Measurements from ENCODE around the gene AMFR. TPM values are rescaled to one million over a fixed set of nuclear protein-coding genes. Genes with fewer than 3 reads are reported as not detected.

Gene AMFR
- total and polyA plus RNA-seq, 3 donors from 2014 or later, result 258 to 337 (median 287) TPM

GRCh38 chr16:56413381-56413780, 12.0 kb downstream of the AMFR start:
- no peaks in the 10 kb centered on the region for H3K27me3 ChIP-seq
- no peaks in the 10 kb centered on the region for H3K36me3 ChIP-seq (ENCODE audit: low read depth, missing control alignments)
- H3K4me3 ChIP-seq, result no peak overlapping the region
- DNase-seq, result no peak
- 77 to 87% methylated on average over 5 of the region's 5 CpGs for WGBS, 2 donors
- TF ChIP-seq POLR2A (IDR thresholded peaks at IDR 0.05), result no peak
- TF ChIP-seq CTCF (IDR thresholded peaks at IDR 0.05), result no peak
- no peak overlapping the region for H3K27ac ChIP-seq
- no peaks in the 10 kb centered on the region for H3K4me1 ChIP-seq
- H3K9me3 ChIP-seq, result no peaks in the 10 kb centered on the region
- intact Hi-C loops (cut with DNase I; ENCODE audit: low total_unique reads), result no loop called here

- Histone ChIP-seq H3K4me3 (no peak overlapping the region), H3K27ac (no peak overlapping the region), H3K9me3 (no peaks in the 10 kb centered on the region), H3K36me3 (ENCODE audit: low read depth, missing control alignments) (no peaks in the 10 kb centered on the region), H3K27me3 (no peaks in the 10 kb centered on the region), H3K4me1 (no peaks in the 10 kb centered on the region)
- no peak for TF ChIP-seq POLR2A (IDR thresholded peaks at IDR 0.05)
- TF ChIP-seq CTCF (IDR thresholded peaks at IDR 0.05), result no peak
- DNase-seq, result no peak
- intact Hi-C loops (cut with DNase I; ENCODE audit: low total_unique reads), result no loop called here
- 68 to 75% methylated on average over 2 of the region's 2 CpGs for WGBS, 2 donors
Measured at GRCh38 chr16:56411624-56412023, 13.7 kb downstream of the AMFR start.

GRCh38 chr16:56411123-56411522, 14.2 kb downstream of the AMFR start:
- H3K4me1 ChIP-seq, result no peaks in the 10 kb centered on the region
- TF ChIP-seq CTCF (IDR thresholded peaks at IDR 0.05) (no peak), POLR2A (IDR thresholded peaks at IDR 0.05) (no peak)
- no peak overlapping the region for H3K4me3 ChIP-seq
- WGBS, 2 donors, result 74 to 83% methylated on average over 5 of the region's 5 CpGs
- H3K9me3 ChIP-seq, result no peaks in the 10 kb centered on the region
- intact Hi-C loops (cut with DNase I; ENCODE audit: low total_unique reads), result no loop called here
- H3K27ac ChIP-seq, result no peak overlapping the region
- no peaks in the 10 kb centered on the region for H3K27me3 ChIP-seq
- DNase-seq, result no peak
- H3K36me3 ChIP-seq (ENCODE audit: low read depth, missing control alignments), result no peaks in the 10 kb centered on the region

GRCh38 chr16:56409195-56409594, 16.1 kb downstream of the AMFR start:
- no peak for TF ChIP-seq CTCF (IDR thresholded peaks at IDR 0.05)
- no peak for TF ChIP-seq POLR2A (IDR thresholded peaks at IDR 0.05)
- H3K36me3 ChIP-seq (ENCODE audit: low read depth, missing control alignments), result no peaks in the 10 kb centered on the region
- no peaks in the 10 kb centered on the region for H3K9me3 ChIP-seq

GRCh38 chr16:56408379-56409098, 16.8 kb downstream of the AMFR start:
- WGBS, 2 donors, result 81 to 88% methylated on average over 7 of the region's 7 CpGs
- intact Hi-C loops (cut with DNase I; ENCODE audit: low total_unique reads), result no loop called here

More at GRCh38 chr16:56409195-56409594, 16.1 kb downstream of the AMFR start:
- H3K4me3 ChIP-seq, result no peak overlapping the region
- 91 to 95% methylated on average over 4 of the region's 4 CpGs for WGBS, 2 donors
- no peak for DNase-seq
- H3K27ac ChIP-seq, result no peak overlapping the region
- intact Hi-C loops (cut with DNase I; ENCODE audit: low total_unique reads), result no loop called here
- no peaks in the 10 kb centered on the region for H3K27me3 ChIP-seq
- H3K4me1 ChIP-seq, result no peaks in the 10 kb centered on the region

More at GRCh38 chr16:56408379-56409098, 16.8 kb downstream of the AMFR start:
- H3K27me3 ChIP-seq, result no peaks in the 10 kb centered on the region
- H3K9me3 ChIP-seq, result no peaks in the 10 kb centered on the region
- H3K4me3 ChIP-seq, result no peak overlapping the region
- DNase-seq, result no peak
- no peak overlapping the region for H3K27ac ChIP-seq
- H3K4me1 ChIP-seq, result no peaks in the 10 kb centered on the region
- TF ChIP-seq POLR2A (IDR thresholded peaks at IDR 0.05) (no peak), CTCF (IDR thresholded peaks at IDR 0.05) (no peak)
- H3K36me3 ChIP-seq (ENCODE audit: low read depth, missing control alignments), result no peaks in the 10 kb centered on the region

Measured in testis (tissue), 3 donors.